HEK293 (cell line): ENCODE data around the gene C8B.

Experiments
- CTCF ChIA-PET: fragments of 350-600 bp; formaldehyde crosslinking; extraction: SDS; loops from one replicate; lab custom pipeline; 2021; ENCODE audit warnings: antibody characterized with exemption; lab: Yijun Ruan, JAX
- POLR2A ChIA-PET: fragments of 300-600 bp; formaldehyde crosslinking; extraction: SDS; loops from one replicate; lab custom pipeline; 2020; ENCODE audit warnings: antibody characterized with exemption, inconsistent platforms; lab: Yijun Ruan, JAX
- H3K27ac ChIP-seq: fragments of 200-500 bp; sonication (Bioruptor generic); 2 replicates; pipeline ENCODE4 v1.5.1; 2014; ENCODE audit warnings: low read depth, low read length, control low read depth, inconsistent platforms; ENCODE audit errors: extremely low read depth
- H3K36me3 ChIP-seq, 2 experiments: fragments of 200-500 bp in 1 of 2; sonication (Bioruptor generic) in 1 of 2; 1 replicate in 1 of 2; 2 replicates in 1 of 2; pipeline ENCODE4 v1.5.1; 2014 to 2017; ENCODE audit warnings: inconsistent platforms in 2 of 2, low read length in 2 of 2; ENCODE audit not compliant: control insufficient read depth in 2 of 2, insufficient read depth in 1 of 2
- H3K4me1 ChIP-seq: fragments of 200-500 bp; sonication (Bioruptor generic); 2 replicates; pipeline ENCODE4 v1.5.1; 2014; ENCODE audit warnings: mild to moderate bottlenecking, low read length, inconsistent platforms; ENCODE audit not compliant: control insufficient read depth, insufficient read depth
- H3K4me3 ChIP-seq: 2 replicates; pipeline ENCODE4 v1.5.1; 2011; ENCODE audit warnings: low read depth, mild to moderate bottlenecking, control low read depth, low read length, moderate library complexity
- H3K9me3 ChIP-seq: fragments of 200-500 bp; sonication (Bioruptor generic); 2 replicates; pipeline ENCODE4 v1.5.1; 2014; ENCODE audit warnings: low read depth, low read length, inconsistent platforms; ENCODE audit not compliant: control insufficient read depth, insufficient read depth
- GLI4 ChIP-seq: fragments of 450-650 bp; formaldehyde crosslinking; IDR thresholded peaks from 2 replicates; pipeline ENCODE4 v1.5.1; 2016; ENCODE audit warnings: missing biosample characterization, missing genetic modification characterization
- HOXC10 ChIP-seq: sonication (generic); formaldehyde crosslinking; IDR thresholded peaks from 2 replicates; pipeline ENCODE4 v1.8.1; 2023; ENCODE audit warnings: mild to moderate bottlenecking, missing genetic modification reagents
- HOXD13 ChIP-seq: sonication (generic); formaldehyde crosslinking; IDR thresholded peaks from 2 replicates; pipeline ENCODE4 v1.8.0; 2022; ENCODE audit warnings: missing genetic modification reagents, borderline replicate concordance
- PRDM10 ChIP-seq: fragments of 450-650 bp; formaldehyde crosslinking; IDR thresholded peaks from 2 replicates; pipeline ENCODE4 v1.5.1; 2016; ENCODE audit warnings: missing biosample characterization, missing genetic modification characterization
- SETDB1 ChIP-seq: IDR thresholded peaks from one replicate; pipeline ENCODE4 v1.6.1; 2017; ENCODE audit warnings: mild to moderate bottlenecking, low read length, moderate library complexity, mixed read lengths; ENCODE audit not compliant: insufficient read length
- ZBTB21 ChIP-seq: fragments of 450-650 bp; formaldehyde crosslinking; IDR thresholded peaks from 2 replicates; pipeline ENCODE4 v1.5.1; 2017; ENCODE audit warnings: missing biosample characterization, missing genetic modification characterization
- ZBTB8A ChIP-seq: fragments of 450-650 bp; formaldehyde crosslinking; IDR thresholded peaks from 2 replicates; pipeline ENCODE4 v1.5.1; 2016; ENCODE audit warnings: missing biosample characterization, missing genetic modification characterization
- ZFP41 ChIP-seq: fragments of 450-650 bp; formaldehyde crosslinking; IDR thresholded peaks from 2 replicates; pipeline ENCODE4 v1.5.1; 2016; ENCODE audit warnings: missing biosample characterization, missing genetic modification characterization, borderline replicate concordance
- ZNF202 ChIP-seq: fragments of 450-650 bp; formaldehyde crosslinking; IDR thresholded peaks from 2 replicates; pipeline ENCODE4 v1.5.1; 2016; ENCODE audit warnings: missing biosample characterization, missing genetic modification characterization, borderline replicate concordance
- ZNF221 ChIP-seq: fragments of 450-650 bp; formaldehyde crosslinking; IDR thresholded peaks from 2 replicates; pipeline ENCODE4 v1.5.1; 2017; ENCODE audit warnings: missing biosample characterization, missing genetic modification characterization, borderline replicate concordance
- ZNF404 ChIP-seq: fragments of 450-650 bp; formaldehyde crosslinking; IDR thresholded peaks from 2 replicates; pipeline ENCODE4 v1.5.1; 2017; ENCODE audit warnings: missing biosample characterization, missing genetic modification characterization
- ZNF416 ChIP-seq: fragments of 450-650 bp; formaldehyde crosslinking; IDR thresholded peaks from 2 replicates; pipeline ENCODE4 v1.5.1; 2016; ENCODE audit warnings: missing biosample characterization, missing genetic modification characterization
- ZNF623 ChIP-seq: fragments of 450-650 bp; formaldehyde crosslinking; IDR thresholded peaks from 2 replicates; pipeline ENCODE4 v1.5.1; 2016; ENCODE audit warnings: missing biosample characterization, missing genetic modification characterization
- ZNF677 ChIP-seq: fragments of 450-650 bp; IDR thresholded peaks from 2 replicates; pipeline ENCODE4 v1.5.0; 2018; ENCODE audit warnings: missing biosample characterization, mild to moderate bottlenecking, missing genetic modification characterization, moderate library complexity
- ZNF701 ChIP-seq: fragments of 450-650 bp; formaldehyde crosslinking; IDR thresholded peaks from 2 replicates; pipeline ENCODE4 v1.5.1; 2016; ENCODE audit warnings: missing biosample characterization, missing genetic modification characterization
- ZNF785 ChIP-seq: fragments of 450-650 bp; formaldehyde crosslinking; IDR thresholded peaks from 2 replicates; pipeline ENCODE4 v1.5.1; 2016; ENCODE audit warnings: missing biosample characterization, missing genetic modification characterization
- ZNF791 ChIP-seq: fragments of 450-650 bp; formaldehyde crosslinking; IDR thresholded peaks from 2 replicates; pipeline ENCODE4 v1.5.1; 2016; ENCODE audit warnings: missing biosample characterization, missing genetic modification characterization
- ZNF837 ChIP-seq: fragments of 450-650 bp; formaldehyde crosslinking; IDR thresholded peaks from 2 replicates; pipeline ENCODE4 v1.5.1; 2016; ENCODE audit warnings: missing biosample characterization, missing genetic modification characterization
- TF ChIP-seq, protein P1 (sequence below): fragments of 450-650 bp; IDR thresholded peaks from 2 replicates; pipeline ENCODE4 v1.5.1; 2018; ENCODE audit warnings: missing biosample characterization, mild to moderate bottlenecking, missing genetic modification characterization
- TF ChIP-seq, protein P2 (sequence below): fragments of 450-650 bp; formaldehyde crosslinking; IDR thresholded peaks from 2 replicates; pipeline ENCODE4 v1.5.1; 2017; ENCODE audit warnings: missing biosample characterization, mild to moderate bottlenecking, missing genetic modification characterization, moderate library complexity
- TF ChIP-seq, protein P3 (sequence below): fragments of 450-650 bp; formaldehyde crosslinking; IDR thresholded peaks from 2 replicates; pipeline ENCODE4 v1.5.1; 2016; ENCODE audit warnings: missing biosample characterization, missing genetic modification characterization, low read depth

Gene C8B

GRCh38 chr1:56929492-56929891, 36.3 kb downstream of the C8B start:
- POLR2A ChIA-PET = no interaction called here

DNA sequence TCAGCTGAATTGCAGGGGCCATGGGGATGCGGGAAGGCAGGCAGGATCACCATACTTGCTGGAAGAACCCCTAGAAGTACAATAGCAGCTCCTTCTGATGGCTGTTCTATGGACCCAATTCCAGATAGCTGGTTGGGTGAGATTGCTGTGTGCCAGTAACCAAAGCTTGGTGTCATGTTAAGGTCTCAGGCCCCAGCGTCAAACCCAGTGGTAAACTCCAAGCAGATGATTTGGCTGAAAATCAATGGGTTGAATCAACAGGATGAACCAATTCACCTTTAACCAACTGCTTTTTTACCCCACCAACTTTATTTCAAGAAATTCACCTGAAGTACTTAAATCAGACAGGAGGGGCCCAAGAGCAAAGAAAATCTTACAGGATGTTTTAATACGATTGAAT, 37.8 kb downstream of the C8B start:
- Histone ChIP-seq H3K27ac (no peak overlapping the region), H3K36me3 (no peaks in the 10 kb centered on the region), H3K4me1 (no peaks in the 10 kb centered on the region), H3K9me3 (no peaks in the 10 kb centered on the region), H3K4me3 (no peak overlapping the region)
- POLR2A ChIA-PET = no interaction called here
- no peak for TF ChIP-seq ZBTB21 (tag by site-specific recombination)
- TF ChIP-seq ZNF837 (tag by site-specific recombination) = no peak
- no peak for TF ChIP-seq ZFP41
- TF ChIP-seq ZNF416 (tag by site-specific recombination) = no peak
- no peak for TF ChIP-seq ZBTB8A
- TF ChIP-seq ZNF677 = no peak
- no peak for TF ChIP-seq HOXC10
- no peak for TF ChIP-seq ZNF785 (tag by site-specific recombination)
- TF ChIP-seq, protein P1, sequence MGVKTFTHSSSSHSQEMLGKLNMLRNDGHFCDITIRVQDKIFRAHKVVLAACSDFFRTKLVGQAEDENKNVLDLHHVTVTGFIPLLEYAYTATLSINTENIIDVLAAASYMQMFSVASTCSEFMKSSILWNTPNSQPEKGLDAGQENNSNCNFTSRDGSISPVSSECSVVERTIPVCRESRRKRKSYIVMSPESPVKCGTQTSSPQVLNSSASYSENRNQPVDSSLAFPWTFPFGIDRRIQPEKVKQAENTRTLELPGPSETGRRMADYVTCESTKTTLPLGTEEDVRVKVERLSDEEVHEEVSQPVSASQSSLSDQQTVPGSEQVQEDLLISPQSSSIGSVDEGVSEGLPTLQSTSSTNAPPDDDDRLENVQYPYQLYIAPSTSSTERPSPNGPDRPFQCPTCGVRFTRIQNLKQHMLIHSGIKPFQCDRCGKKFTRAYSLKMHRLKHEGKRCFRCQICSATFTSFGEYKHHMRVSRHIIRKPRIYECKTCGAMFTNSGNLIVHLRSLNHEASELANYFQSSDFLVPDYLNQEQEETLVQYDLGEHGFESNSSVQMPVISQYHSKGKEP = no peak
- no peak for TF ChIP-seq ZNF701 (tag by site-specific recombination)
- no peak for TF ChIP-seq SETDB1
- TF ChIP-seq ZNF202 (tag by site-specific recombination) = no peak
- no peak for TF ChIP-seq ZNF791 (tag by site-specific recombination)
- TF ChIP-seq ZNF404 (tag by site-specific recombination) = no peak
- TF ChIP-seq GLI4 = no peak
- TF ChIP-seq, protein P2, sequence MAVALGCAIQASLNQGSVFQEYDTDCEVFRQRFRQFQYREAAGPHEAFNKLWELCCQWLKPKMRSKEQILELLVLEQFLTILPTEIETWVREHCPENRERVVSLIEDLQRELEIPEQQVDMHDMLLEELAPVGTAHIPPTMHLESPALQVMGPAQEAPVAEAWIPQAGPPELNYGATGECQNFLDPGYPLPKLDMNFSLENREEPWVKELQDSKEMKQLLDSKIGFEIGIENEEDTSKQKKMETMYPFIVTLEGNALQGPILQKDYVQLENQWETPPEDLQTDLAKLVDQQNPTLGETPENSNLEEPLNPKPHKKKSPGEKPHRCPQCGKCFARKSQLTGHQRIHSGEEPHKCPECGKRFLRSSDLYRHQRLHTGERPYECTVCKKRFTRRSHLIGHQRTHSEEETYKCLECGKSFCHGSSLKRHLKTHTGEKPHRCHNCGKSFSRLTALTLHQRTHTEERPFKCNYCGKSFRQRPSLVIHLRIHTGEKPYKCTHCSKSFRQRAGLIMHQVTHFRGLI (tag by site-specific recombination) = no peak
- TF ChIP-seq, protein P3, sequence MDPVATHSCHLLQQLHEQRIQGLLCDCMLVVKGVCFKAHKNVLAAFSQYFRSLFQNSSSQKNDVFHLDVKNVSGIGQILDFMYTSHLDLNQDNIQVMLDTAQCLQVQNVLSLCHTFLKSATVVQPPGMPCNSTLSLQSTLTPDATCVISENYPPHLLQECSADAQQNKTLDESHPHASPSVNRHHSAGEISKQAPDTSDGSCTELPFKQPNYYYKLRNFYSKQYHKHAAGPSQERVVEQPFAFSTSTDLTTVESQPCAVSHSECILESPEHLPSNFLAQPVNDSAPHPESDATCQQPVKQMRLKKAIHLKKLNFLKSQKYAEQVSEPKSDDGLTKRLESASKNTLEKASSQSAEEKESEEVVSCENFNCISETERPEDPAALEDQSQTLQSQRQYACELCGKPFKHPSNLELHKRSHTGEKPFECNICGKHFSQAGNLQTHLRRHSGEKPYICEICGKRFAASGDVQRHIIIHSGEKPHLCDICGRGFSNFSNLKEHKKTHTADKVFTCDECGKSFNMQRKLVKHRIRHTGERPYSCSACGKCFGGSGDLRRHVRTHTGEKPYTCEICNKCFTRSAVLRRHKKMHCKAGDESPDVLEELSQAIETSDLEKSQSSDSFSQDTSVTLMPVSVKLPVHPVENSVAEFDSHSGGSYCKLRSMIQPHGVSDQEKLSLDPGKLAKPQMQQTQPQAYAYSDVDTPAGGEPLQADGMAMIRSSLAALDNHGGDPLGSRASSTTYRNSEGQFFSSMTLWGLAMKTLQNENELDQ (tag by site-specific recombination) = no peak
- no peak for TF ChIP-seq PRDM10 (tag by site-specific recombination)
- CTCF ChIA-PET = interaction anchor here (1.1 kb wide), 1 partner anchor 40 kb away, joined by 3 read pairs; no protein-coding TSS in a partner anchor

More at GRCh38 chr1:56929492-56929891, 36.3 kb downstream of the C8B start:
- TF ChIP-seq ZNF623 (tag by site-specific recombination) (peak; percentile 57), ZNF221 (no peak), HOXD13 (no peak)
- TF ChIP-seq, all 188 proteins: peak for 1
- H3K36me3 ChIP-seq = no peaks in the 10 kb centered on the region
- H3K4me3 ChIP-seq = no peak overlapping the region
- CTCF ChIA-PET = no interaction called here
- no peak overlapping the region for H3K27ac ChIP-seq
- no peaks in the 10 kb centered on the region for H3K4me1 ChIP-seq
- H3K9me3 ChIP-seq = no peaks in the 10 kb centered on the region
